Suppressor macrophage (primary cell): ENCODE data around the gene TLK2.
"Not testable (repeated sequence)": the region's sequence is repeated elsewhere in the genome, so short reads cannot be mapped to it uniquely, and the experiment has no call there.

Experiments
- DNase-seq, 4 experiments: peaks; one replicate each; pipeline ENCODE4 v3.0.0-alpha.2; 2020 to 2022
- total RNA-seq, 17 experiments: gene quantifications; one replicate each; lab custom pipeline; 2026; ENCODE audit warnings: mixed read lengths in 6 of 17, inconsistent platforms in 3 of 17; lab: John Stamatoyannopoulos, UW

The TLK2 gene
- 40.2 to 118 (median 54.6) reads per million in 17 experiments for total RNA-seq

- DNase-seq = peak; percentile 85 to 95 (median 89)
Observed at GRCh38 chr17:62478424-62478879, at the start of gene TLK2. Gene TLK2 (plus strand): TSS chr17:62478825. CDS start chr17:62481126, 2,301 bp downstream.

- DNase-seq = not testable (repeated sequence)
Observed at GRCh38 chr17:62435251-62435650, 43.4 kb upstream of the TLK2 start.

DNA sequence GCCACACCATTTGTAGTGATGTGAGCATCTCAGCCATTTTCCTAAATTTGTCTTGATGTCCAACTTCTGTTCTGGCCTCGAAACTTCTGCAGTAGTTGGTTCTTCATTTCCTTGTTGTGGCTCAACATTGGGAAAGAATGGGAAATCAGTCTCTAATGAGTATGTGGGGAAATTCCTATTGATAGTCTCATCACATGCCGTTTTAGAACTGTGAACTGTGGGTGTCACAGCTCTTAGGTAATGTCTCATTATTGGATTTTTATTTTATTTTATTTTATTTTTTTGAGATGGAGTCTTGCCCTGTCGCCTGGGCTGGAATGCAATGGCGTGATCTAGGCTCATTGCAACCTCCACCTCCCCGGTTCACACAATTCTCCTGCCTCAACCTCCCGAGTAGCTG is 37.4 kb upstream of the TLK2 start:
- not testable (repeated sequence) for DNase-seq

DNA sequence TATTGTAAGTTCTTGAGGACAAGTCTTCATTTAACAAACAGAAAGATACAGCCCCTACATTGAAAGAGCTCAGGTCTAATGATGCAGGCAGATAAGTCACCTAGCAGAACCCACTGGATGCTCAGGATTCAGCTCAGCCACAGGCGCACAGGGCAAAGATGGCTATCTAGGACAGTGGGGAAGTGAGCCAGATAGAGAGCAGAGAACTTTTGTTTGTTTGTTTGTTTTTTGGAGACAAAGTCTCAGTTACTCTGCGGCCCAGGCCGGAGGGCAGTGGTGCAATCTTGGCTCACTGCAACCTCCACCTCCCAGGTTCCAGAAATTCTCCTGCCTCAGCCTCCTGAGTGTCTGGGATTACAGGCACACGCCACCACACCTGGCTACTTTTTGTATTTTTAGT is 34.6 kb upstream of the TLK2 start:
- DNase-seq = no peak

GRCh38 chr17:62445791-62446190 is 32.8 kb upstream of the TLK2 start:
- DNase-seq = not testable (repeated sequence)

DNA sequence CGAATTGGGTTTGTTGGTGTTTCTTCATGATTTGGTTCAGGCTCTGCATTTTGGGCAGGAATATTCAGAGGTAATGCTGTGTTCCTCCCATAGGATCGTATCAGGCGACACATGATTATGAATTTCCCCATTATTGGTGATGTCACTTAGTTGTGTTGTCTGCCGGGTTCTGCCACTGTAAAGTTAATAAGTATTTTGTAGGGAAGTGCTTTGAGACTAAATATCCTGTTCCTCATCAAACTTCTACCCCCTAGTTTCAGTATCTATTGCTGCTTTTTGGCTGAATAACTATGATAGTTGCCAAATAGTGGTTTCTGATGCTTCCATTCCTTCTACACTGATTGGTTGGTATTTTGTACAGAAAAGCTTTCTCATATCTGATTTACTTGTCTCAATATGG is 26.4 kb upstream of the TLK2 start:
- peak; percentile 29 to 72 (median 52) for DNase-seq

- DNase-seq = not testable (repeated sequence)
Observed at GRCh38 chr17:62453041-62453440, 25.6 kb upstream of the TLK2 start.

- not testable (repeated sequence) for DNase-seq
Observed at GRCh38 chr17:62453656-62454055, 25.0 kb upstream of the TLK2 start.

DNA sequence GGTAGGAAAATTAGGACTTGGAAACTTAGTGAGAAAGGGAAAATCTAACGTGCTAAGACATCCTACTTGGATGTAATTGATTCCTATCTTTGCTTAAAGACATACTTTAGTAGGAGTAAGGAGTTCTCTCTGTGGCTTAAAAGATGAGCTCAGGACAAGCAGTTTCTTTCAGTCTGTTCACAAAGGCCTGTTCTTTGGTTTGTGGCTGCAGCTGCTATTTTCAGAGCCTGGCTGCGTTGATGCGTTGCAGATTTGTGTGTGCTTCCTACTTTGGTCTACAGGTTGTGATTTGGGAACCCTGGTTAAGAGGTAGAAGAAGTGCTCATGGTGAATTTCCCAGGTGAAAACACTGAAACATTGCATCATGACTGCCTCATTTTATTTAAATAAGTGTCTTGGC is 24.5 kb upstream of the TLK2 start:
- not testable (repeated sequence) for DNase-seq

DNA sequence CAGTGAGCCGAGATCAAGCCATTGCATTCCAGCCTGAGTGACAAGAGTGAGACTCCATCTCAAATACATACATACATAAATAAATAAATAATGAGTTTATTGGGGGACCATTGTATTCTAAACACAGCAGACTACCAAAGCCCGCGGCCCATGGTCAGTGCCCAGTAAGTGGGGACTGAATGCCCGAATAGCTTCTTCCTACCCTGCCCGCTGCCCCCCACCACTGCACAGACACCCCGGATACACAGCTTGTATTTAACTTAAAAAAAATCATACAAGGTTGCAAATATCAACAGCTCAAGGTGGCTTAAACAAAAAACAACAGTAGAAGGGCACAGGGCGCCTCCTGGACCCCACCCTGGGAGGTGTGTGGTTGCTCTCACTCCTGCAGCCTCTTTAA is 22.6 kb upstream of the TLK2 start:
- DNase-seq = no peak

DNA sequence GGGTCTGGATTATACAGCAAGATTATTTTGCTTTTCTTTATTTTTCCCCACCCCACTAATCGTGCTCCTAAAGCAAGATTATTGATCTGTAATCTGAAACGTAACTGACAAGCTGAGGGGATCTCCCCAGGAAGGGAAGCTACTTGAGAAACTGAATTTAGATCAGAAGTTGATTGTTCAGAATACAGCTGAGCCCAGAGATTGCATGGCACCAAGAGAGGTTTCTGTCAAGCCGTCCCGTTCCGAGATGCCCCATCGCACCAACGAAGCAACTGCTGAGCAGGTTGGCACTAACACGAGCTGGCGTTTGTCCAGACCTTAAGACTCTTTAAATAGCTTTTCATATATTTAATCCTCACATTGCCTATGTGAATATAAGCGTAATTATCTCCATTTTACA is 20.1 kb upstream of the TLK2 start:
- not testable (repeated sequence) for DNase-seq

DNA sequence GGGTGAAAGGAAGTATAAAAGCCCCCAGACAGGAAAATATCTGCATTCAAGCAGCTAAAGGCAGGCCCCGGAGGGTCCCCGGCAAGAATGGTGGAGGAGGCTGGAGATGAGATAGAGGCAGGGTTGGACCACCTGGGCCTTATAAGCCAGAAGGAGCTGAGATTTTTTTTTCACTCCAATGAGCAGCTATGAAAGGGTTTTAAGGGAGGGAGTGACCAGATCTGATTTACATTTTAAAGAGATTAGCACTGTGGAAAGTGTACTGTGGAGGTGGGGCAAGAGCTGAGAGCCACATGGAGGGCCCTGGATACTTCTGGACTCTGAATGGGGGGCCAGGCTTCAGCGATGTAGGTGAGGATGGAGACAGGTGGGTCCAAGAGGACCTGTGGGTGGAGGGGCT is 14.2 kb upstream of the TLK2 start:
- DNase-seq = not testable (repeated sequence)

DNA sequence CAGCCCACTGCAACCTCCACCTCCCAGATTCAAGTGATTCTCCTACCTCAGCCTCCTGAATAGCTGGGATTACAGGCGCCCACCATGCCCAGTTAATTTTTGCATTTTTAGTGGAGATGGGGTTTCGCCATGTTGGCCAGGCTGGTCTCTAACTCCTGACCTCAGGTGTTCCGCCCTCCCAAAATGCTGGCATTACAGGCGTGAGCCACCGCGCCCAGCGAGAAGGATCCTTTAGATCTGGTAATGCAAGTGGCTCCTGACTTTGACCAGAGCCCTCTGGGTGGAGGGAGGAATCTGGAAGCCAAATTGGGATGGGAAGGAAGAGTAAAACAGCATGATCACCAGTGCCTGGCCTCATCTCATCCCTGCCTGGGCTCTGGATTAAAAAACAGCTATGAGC is 13.4 kb upstream of the TLK2 start:
- not testable (repeated sequence) for DNase-seq

DNA sequence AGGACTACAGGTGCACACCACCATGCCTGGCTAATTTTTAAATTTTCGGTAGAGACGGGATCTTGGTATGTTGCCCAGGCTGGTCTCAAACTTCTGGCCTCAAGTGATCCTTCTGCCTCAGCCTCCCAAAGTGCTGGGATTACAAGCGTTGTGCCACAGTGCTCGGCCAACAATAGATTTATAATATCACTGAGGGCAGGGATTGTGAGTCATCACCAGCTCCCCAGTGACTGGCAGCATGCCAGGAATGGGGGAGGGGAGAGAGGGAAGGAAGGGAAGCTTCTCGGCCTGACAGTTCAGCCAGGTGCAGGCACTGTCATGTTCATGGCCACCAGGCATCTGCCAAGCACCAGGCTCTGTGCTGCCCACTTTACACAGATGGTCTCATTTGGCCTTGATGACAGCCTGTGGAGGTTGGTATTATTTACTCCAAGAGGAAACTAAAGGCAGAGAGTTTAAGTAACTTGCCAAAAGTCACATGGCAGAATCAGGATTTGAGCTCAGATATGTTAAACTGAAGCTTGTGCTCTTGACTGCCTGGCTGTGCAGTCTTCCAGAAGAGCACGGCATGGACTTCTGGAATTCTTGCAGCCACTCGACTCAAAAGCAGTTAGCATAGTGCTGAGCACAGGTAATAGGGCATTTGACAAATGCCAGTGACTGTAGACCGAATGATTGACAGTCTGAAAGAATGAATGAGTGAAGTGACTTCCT is 7.8 kb upstream of the TLK2 start:
- peak; percentile 70 to 85 (median 74) for DNase-seq

DNA sequence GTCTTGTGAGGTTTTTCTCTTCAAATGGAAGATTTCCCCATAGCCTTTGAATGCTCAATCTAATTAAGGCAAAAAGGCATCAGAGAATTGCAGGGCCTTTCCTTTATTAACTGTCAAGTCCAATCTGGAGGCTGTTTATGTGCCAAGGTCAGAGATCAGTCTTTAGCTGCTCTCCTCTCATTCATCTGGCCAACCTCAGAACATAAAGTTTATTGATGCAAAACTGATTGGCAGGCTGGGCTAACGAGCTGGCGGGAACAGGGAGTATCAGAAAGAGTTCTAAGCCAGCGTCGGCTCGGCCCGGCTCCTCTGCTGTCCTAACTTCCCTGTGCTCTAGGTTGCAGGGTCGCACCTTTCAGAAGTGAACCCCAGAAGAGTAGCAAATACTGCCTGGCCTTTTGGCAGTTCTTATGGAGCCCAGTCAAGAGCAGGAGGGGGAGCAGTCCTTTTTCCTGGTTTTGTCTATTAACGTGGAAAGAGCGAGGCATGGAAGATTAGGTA is 7.2 kb upstream of the TLK2 start:
- DNase-seq = not testable (repeated sequence)

DNA sequence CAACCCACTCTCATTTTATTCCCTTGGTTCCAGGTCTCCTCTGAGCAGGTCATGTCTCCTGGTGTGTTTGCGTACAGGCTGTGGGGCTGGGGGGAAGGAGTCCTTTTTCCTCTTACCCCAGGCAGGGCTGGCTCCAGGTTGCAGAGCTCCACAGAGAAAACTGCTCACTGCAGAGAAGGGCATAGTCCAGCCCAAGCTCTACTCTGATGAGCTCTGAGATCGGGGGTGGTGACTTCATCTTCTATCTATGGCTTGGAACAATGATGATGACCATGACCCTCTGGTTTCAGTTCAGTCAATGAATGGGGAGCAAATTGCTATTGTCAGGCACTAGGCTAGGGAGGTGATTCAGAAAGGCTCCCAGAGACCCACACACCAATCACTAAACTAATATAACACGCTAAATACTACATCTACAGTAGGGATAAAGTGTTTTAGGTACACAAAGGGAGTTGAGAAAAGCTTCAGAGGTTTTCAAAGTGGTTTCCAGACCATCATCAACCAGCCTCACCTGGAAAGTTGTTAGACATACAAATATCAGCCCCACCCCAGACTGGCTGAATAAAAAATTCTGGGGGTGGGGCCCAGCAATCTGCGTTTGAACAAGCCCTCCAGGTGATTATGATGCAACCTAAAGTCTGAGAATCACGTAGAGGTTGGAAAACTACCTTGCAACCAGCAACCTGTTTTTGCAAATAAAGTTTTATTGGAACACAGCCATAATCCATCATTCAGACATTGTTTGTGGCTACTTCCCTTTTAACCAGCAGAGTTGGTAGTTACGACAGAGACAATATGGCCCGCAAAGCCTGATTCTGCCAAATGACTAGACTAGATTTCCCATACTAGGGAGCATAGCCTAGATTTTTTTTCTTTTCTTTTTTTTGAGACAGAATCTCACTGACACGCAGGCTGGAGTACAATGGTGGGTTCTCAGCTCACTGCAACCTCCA is 5.3 kb upstream of the TLK2 start:
- DNase-seq = peak; percentile 2 to 55 (median 45)

GRCh38 chr17:62477111-62477510 is 1.5 kb upstream of the TLK2 start:
- not testable (repeated sequence) for DNase-seq

DNA sequence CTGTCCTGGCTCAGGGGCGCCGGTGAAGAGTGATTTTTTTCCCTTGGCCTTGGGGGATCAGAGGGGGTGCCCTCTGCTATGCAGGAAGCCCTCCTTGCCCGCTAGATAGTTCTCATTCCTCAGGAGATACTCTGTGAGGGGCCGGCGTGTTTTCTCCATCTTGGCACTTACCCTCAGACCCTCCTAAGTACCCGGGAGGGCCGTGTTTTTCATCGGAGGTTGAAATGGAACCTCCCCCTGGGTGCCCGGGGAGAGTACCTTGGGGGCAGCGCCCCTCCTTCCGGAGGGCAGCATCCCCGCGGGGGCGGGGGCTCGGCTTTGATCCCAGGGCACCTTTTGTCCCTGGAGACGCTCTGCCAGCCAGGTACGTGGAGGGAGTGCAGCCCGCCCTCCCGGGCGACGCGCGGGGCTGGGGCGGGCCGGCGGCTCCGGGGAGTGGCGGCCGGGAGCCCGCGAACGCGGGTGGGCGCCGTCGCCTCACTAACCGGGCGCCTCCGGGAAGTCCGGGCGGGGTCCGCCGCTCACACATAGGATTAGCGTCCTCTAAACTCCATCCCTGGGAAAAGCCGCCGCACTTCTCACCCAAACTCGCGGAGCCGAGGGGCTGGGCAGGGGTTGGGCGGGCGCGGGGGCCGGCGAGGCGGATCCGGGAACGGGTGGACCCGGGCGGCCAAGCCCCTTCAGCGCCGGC is 762 bp upstream of the TLK2 start:
- peak; percentile 2 to 62 (median 8) for DNase-seq

DNA sequence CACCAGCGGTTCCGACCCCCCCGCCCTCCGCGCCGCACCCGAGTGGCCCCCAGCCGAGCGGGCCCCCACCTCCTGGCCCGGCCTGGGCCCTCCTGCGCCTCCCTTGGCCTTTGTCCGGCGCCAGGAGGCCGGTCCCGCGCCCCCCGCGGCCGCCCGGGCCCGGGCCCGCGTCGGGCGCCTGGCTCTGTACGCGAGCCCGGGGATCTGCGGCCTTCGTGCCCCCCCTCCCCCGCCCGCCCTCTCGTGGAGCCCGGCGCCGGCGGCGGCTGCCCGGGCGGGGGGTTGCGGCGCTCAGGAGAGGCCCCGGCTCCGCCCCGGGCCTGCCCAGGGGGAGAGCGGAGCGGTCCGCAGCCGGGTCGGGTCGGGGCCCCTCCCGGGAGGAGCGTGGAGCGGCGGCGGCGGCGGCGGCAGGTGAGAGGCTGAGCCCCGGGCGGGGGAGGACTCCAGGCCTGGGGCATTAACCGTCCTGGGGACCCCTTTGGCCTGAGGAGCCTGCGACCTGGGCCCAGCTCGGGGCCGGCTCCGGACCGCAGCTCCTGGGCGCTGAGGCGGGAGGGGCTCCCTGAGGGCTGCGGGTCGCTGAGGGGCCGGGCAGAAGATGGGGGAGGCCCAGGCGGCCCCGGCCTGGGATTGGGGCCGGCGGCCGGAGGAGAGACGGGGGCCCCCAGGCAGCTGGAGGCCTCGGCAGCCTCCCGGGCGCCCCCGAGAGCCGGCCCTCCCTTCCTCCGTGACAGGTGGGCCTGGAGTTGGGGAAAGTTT is 434 bp downstream of the TLK2 start:
- DNase-seq = peak; percentile 17 to 58 (median 32)

- DNase-seq = peak; percentile 35 to 61 (median 48)
Observed at GRCh38 chr17:62479639-62480258, 1.1 kb downstream of the TLK2 start.

DNA sequence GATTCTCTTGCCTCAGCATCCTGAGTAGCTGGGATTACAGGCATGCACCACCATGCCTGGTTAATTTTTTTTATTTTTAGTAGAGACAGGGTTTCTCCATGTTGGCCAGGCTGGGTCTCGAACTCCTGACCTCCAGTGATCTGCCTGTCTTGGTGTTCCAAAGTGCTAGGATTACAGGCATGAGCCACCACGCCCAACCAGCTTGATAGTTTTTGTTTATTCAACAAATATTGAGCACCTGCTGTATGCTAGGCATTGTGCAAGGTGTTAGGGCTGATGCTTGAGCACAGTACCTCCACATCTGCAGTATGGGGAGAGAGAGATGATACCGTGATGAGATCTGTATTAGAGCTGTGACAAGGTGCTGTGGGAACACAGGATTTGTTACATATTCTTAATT is 3.9 kb downstream of the TLK2 start:
- DNase-seq = not testable (repeated sequence)
